PC-3 (cell line): Measurements from ENCODE around the gene RPL9.

Source experiments
- CTCF ChIP-seq: fragments of 300-600 bp; sonication (generic); conservative IDR thresholded peaks from 2 replicates; pipeline ENCODE4 v1.5.1; 2017; ENCODE audit warnings: antibody characterized with exemption, low read depth, mild to moderate bottlenecking, low read length
- EZH2 ChIP-seq: fragments of 300-600 bp; sonication (generic); IDR thresholded peaks from one replicate; pipeline ENCODE4 v1.6.1; 2017; ENCODE audit warnings: antibody characterized with exemption, mild to moderate bottlenecking, low read length; ENCODE audit not compliant: unreplicated experiment
- EZH2phosphoT487 ChIP-seq: fragments of 300-600 bp; sonication (generic); IDR thresholded peaks from 2 replicates; pipeline ENCODE4 v1.6.1; 2018; ENCODE audit warnings: mild to moderate bottlenecking, antibody characterized with exemption, low read length, borderline replicate concordance

- TF ChIP-seq EZH2phosphoT487 = no peak
- no peak for TF ChIP-seq EZH2
- TF ChIP-seq CTCF = no peak
Measured at GRCh38 chr4:39446842-39447573, 11.7 kb downstream of the RPL9 start.
